HepG2 (cell line): Measurements from ENCODE around the gene PELI1. TPM values are rescaled to one million over a fixed set of nuclear protein-coding genes. Genes with fewer than 3 reads are reported as not detected.

Experiments used
- ATAC-seq: fragments of 200-7000 bp; cut with Tn5 transposase; 3 replicates; pipeline ENCODE4 v1.9.1; 2020; ENCODE audit warnings: mild to moderate bottlenecking, moderate library complexity
- BruUV-seq: library from RNA; stranded (reverse); fragments of 400-500 nt; replicated peaks from 2 replicates; lab custom pipeline; 2021; lab: Mats Ljungman, UMichigan
- CTCF ChIA-PET: fragments of 300-600 bp; formaldehyde crosslinking; extraction: SDS; loops from one replicate; lab custom pipeline; 2021; ENCODE audit warnings: low total read pairs, inconsistent platforms, low intra/inter-chr PET ratio; lab: Yijun Ruan, JAX
- POLR2A ChIA-PET: fragments of 350-600 bp; sonication (Branson Sonifier 250); formaldehyde crosslinking; loops from one replicate; lab custom pipeline; 2020; ENCODE audit warnings: antibody characterized with exemption, inconsistent platforms; lab: Yijun Ruan, JAX
- DNase-seq: peaks from one replicate; pipeline ENCODE4 v3.0.0-alpha.2; 2015; ENCODE audit warnings: low spot score
- FAIRE-seq: peaks from 3 replicates; lab custom pipeline; 2011; peaks lifted over from hg19 to GRCh38; lab: Jason Lieb, UNC
- H2AFZ ChIP-seq: one replicate; pipeline ENCODE4 v1.6.1; 2011; ENCODE audit warnings: low read length, inconsistent platforms
- H3K27ac ChIP-seq: fragments of 300-600 bp; 3 replicates; pipeline ENCODE4 v1.8.0; 2011; ENCODE audit warnings: mixed run types, mild to moderate bottlenecking, mixed read lengths, low read length, inconsistent platforms; ENCODE audit not compliant: insufficient read depth; ENCODE audit errors: extremely low read length
- H3K27me3 ChIP-seq, 2 experiments: fragments of 200-600 bp in 1 of 2; 2 replicates in 1 of 2; 3 replicates in 1 of 2; pipeline versions ENCODE4 v1.6.0 to v1.8.0; 2011; ENCODE audit warnings: low read length in 2 of 2, mild to moderate bottlenecking in 2 of 2, moderate library complexity in 2 of 2, inconsistent platforms in 1 of 2; ENCODE audit not compliant: insufficient read depth in 2 of 2, control insufficient read depth in 1 of 2
- H3K36me3 ChIP-seq, 2 experiments: fragments of 200-600 bp in 1 of 2; replicated peaks in 1 of 2; 2 replicates in 1 of 2; 3 replicates in 1 of 2; pipeline versions ENCODE4 v1.5.1 to v1.8.0; 2011; ENCODE audit warnings: low read length in 2 of 2, inconsistent platforms in 1 of 2; ENCODE audit not compliant: insufficient read depth in 2 of 2, control insufficient read depth in 1 of 2
- H3K4me1 ChIP-seq: 2 replicates; pipeline ENCODE4 v1.5.1; 2012; ENCODE audit warnings: low read length, inconsistent platforms; ENCODE audit not compliant: insufficient read depth
- H3K4me2 ChIP-seq: 2 replicates; pipeline ENCODE4 v1.6.0; 2011; ENCODE audit warnings: low read depth, low read length, inconsistent platforms
- H3K4me3 ChIP-seq, 3 experiments: fragments of 200-600 bp in 1 of 3; sonication (generic), shearing (Covaris generic) in 1 of 3; replicated peaks in 1 of 3; 2 replicates each; pipeline ENCODE4 v1.5.1; 2011 to 2016; ENCODE audit warnings: low read length in 3 of 3, inconsistent platforms in 2 of 3, low read depth in 2 of 3, mild to moderate bottlenecking in 2 of 3, control low read depth in 1 of 3, mixed read lengths in 1 of 3; ENCODE audit not compliant: insufficient read depth in 1 of 3
- H3K79me2 ChIP-seq: one replicate; pipeline ENCODE4 v1.6.1; 2011; ENCODE audit warnings: low read length, inconsistent platforms; ENCODE audit not compliant: insufficient read depth
- H3K9ac ChIP-seq: 2 replicates; pipeline ENCODE4 v1.6.0; 2011; ENCODE audit warnings: mild to moderate bottlenecking, low read depth, low read length, inconsistent platforms; ENCODE audit not compliant: insufficient read depth
- H3K9me3 ChIP-seq: 2 replicates; pipeline ENCODE4 v1.5.1; 2012; ENCODE audit warnings: mild to moderate bottlenecking, low read length
- H4K20me1 ChIP-seq: 2 replicates; pipeline ENCODE4 v1.6.0; 2011; ENCODE audit warnings: inconsistent platforms, mild to moderate bottlenecking, low read length, moderate library complexity; ENCODE audit not compliant: insufficient read depth
- JUND ChIP-seq: sonication (generic); formaldehyde crosslinking; IDR thresholded peaks from 2 replicates; pipeline ENCODE4 v1.8.0; 2022; ENCODE audit warnings: mild to moderate bottlenecking, missing genetic modification reagents
- MEF2D ChIP-seq: sonication (generic); formaldehyde crosslinking; IDR thresholded peaks from 2 replicates; pipeline ENCODE4 v1.5.1; 2020; ENCODE audit warnings: mild to moderate bottlenecking, missing genetic modification reagents
- NBN ChIP-seq: fragments of 450-650 bp; conservative IDR thresholded peaks from 2 replicates; pipeline ENCODE4 v1.6.1; 2017
- SMAD9 ChIP-seq: sonication (generic); formaldehyde crosslinking; IDR thresholded peaks from 2 replicates; pipeline ENCODE4 v1.5.1; 2020; ENCODE audit warnings: mild to moderate bottlenecking, missing genetic modification reagents
- TCF7L2 ChIP-seq: IDR thresholded peaks from 2 replicates; pipeline ENCODE4 v1.6.1; 2011; ENCODE audit warnings: mild to moderate bottlenecking, low read depth, low read length, moderate library complexity
- ZC3H13 ChIP-seq: sonication (generic); formaldehyde crosslinking; IDR thresholded peaks from 2 replicates; pipeline ENCODE4 v1.8.1; 2023; ENCODE audit warnings: mild to moderate bottlenecking, missing genetic modification reagents, moderate library complexity
- ZNF367 ChIP-seq: sonication (generic); formaldehyde crosslinking; IDR thresholded peaks from 2 replicates; pipeline ENCODE4 v1.4.0; 2020; ENCODE audit warnings: missing genetic modification reagents, borderline replicate concordance
- ZNF530 ChIP-seq: sonication (generic); formaldehyde crosslinking; IDR thresholded peaks from 2 replicates; pipeline ENCODE4 v1.5.0; 2020; ENCODE audit warnings: low read depth, mild to moderate bottlenecking, missing genetic modification reagents
- ZNF841 ChIP-seq: sonication (generic); formaldehyde crosslinking; IDR thresholded peaks from 2 replicates; pipeline ENCODE4 v1.8.1; 2023; ENCODE audit warnings: missing genetic modification reagents, borderline replicate concordance
- WGBS: methylation state at CpG from one replicate; pipeline ENCODE4 v1.1.6; 2017; ENCODE audit warnings: low lambda C conversion rate; 5-methylcytosine and 5-hydroxymethylcytosine counted together
- in situ Hi-C: cut with HindIII; loops from 2 replicates; pipeline ENCODE4 v1.10.0; 2017; ENCODE audit warnings: low pct_unique_long_range_greater_than_20kb; ENCODE audit not compliant: extremely low pct_ligation_motif_present
- intact Hi-C: fragments of 100-400 bp; cut with micrococcal nuclease; formaldehyde crosslinking; loops from one replicate; pipeline ENCODE4 v1.10.0; 2022; ENCODE audit not compliant: unreplicated experiment
- polyA plus RNA-seq, 8 experiments: library from polyadenylated mRNA; depleted of rRNA in 3 of 8; stranded (reverse) in 7 of 8; unstranded in 1 of 8; fragments of >200 nt; fragmentation: Illumina TruSeq in 4 of 8; extraction: Trizol in 4 of 8; gene quantifications; 2 replicates each; pipeline versions ENCODE4 v1.2.1 to v1.2.3, GENCODE V29; 2011 to 2016; ENCODE audit warnings: low read depth in 4 of 8, missing spikeins in 1 of 8, mixed read lengths in 1 of 8; ENCODE audit not compliant: insufficient read depth in 1 of 8
- total RNA-seq, 5 experiments: library from RNA; depleted of rRNA; stranded (reverse); fragments of >200 nt; fragmentation: Illumina TruSeq; extraction: Trizol; gene quantifications; 2 replicates each; pipeline ENCODE4 v1.2.3, GENCODE V29; 2016; ENCODE audit warnings: low read depth in 1 of 5
- TF ChIP-seq, protein P1 (sequence below): sonication (generic); formaldehyde crosslinking; IDR thresholded peaks from 2 replicates; pipeline ENCODE4 v1.5.1; 2020; ENCODE audit warnings: mild to moderate bottlenecking, missing genetic modification reagents, moderate library complexity

Gene PELI1
- total and polyA plus RNA-seq, 2 of the 13 experiments (the other 11 are each of a cell fraction or from before 2014, with no cell fraction given), result 12.5 to 16.2 TPM

DNA sequence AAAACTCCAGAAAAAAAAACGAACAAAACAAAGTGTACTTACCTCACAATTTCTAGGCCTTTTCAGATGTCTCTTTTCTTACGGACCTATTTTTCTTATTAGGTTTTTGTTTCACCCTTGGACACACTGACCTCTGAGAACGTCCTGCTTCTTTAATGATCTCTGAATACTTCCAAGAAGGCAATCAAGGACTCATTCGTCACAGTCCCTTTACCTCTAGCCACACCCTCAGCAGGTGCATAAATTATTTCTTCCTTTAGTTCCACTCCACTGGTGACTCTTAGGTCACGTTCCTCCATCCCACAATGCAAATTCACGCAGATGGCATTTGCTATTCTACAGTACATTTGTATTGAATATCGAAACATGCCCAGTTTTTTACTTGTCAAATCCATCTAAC, 21.9 kb downstream of the PELI1 start:
- DNase-seq (no peak), ATAC-seq (no peak), FAIRE-seq (no peak)
- Histone ChIP-seq H4K20me1 (no peaks in the 10 kb centered on the region), H3K4me1 (peaks cover 38% of the 10 kb centered on the region), H2AFZ (no peak overlapping the region), H3K9me3 (no peaks in the 10 kb centered on the region), H3K4me3 (no peak overlapping the region), H3K4me2 (no peak overlapping the region), H3K79me2 (peaks cover 81% of the 10 kb centered on the region), H3K27ac (no peak overlapping the region), H3K9ac (no peak overlapping the region), H3K27me3 (no peaks in the 10 kb centered on the region), H3K36me3 (no peaks in the 10 kb centered on the region)
- TF ChIP-seq ZC3H13 (CRISPR knock-in tag) (no peak), TCF7L2 (no peak), ZNF530 (CRISPR knock-in tag) (no peak), SMAD9 (CRISPR knock-in tag) (no peak), JUND (CRISPR knock-in tag) (no peak), NBN (no peak), MEF2D (CRISPR knock-in tag) (no peak), ZNF367 (CRISPR knock-in tag) (no peak), ZNF841 (no peak)
- TF ChIP-seq, protein P1, sequence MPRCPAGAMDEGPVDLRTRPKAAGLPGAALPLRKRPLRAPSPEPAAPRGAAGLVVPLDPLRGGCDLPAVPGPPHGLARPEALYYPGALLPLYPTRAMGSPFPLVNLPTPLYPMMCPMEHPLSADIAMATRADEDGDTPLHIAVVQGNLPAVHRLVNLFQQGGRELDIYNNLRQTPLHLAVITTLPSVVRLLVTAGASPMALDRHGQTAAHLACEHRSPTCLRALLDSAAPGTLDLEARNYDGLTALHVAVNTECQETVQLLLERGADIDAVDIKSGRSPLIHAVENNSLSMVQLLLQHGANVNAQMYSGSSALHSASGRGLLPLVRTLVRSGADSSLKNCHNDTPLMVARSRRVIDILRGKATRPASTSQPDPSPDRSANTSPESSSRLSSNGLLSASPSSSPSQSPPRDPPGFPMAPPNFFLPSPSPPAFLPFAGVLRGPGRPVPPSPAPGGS (CRISPR knock-in tag), result no peak
- WGBS, result 95% methylated on average over 7 of the region's 7 CpGs
- ChIA-PET POLR2A (no interaction called here), CTCF (no interaction called here)
- BruUV-seq, result no TSS peak
- in situ Hi-C loops, result no loop called here
- intact Hi-C loops, result no loop called here
